NCI-H524 (cell line): ENCODE results near the gene UBE2Q2.

Source experiments
- DNase-seq, 2 experiments: peaks; one replicate each; lab custom pipeline; 2025; lab: John Stamatoyannopoulos, UW

UBE2Q2 gene

DNA sequence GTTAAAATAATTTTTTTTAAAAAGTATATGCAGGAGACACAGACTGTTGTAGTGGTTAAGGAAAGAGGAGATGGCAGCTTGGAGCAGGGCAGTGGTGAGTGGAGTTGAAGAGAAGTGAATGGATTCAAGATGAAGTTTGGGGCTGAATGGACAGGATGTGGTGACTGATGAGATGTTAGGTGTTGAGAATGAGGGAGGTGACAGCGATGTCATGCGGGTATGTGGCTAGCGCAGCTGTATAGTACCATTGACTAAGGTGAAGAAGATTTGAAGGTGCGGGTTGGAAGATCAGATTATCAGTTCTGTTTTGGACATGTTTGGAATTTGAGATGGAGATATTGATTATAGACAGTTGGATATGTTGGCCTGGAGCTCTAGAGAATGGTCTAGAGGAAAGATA lies 80.5 kb downstream of the UBE2Q2 start:
- no peak for DNase-seq

GRCh38 chr15:75924576-75924975 lies 81.3 kb downstream of the UBE2Q2 start:
- no peak for DNase-seq

GRCh38 chr15:75925440-75925839 lies 82.2 kb downstream of the UBE2Q2 start:
- DNase-seq, result no peak

DNA sequence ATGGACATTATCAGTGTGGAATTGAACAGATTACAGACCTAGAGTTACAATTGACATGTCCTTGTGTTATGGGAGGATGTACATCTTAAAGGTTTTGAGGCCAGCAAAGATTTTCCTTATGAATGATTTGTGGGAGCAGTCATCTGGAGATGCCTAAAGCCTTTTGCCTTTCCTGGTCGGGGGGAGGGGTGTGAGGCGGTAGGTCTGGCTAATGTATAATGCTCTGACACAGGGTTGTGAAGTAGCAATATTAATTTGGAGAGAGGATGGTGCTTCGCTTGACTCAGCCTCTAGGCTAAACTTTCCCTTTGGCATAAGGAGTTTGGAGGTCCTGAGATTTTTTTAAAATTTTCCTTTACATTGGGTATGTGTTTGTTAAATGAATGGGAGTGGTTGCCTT lies 83.7 kb downstream of the UBE2Q2 start:
- no peak for DNase-seq

DNA sequence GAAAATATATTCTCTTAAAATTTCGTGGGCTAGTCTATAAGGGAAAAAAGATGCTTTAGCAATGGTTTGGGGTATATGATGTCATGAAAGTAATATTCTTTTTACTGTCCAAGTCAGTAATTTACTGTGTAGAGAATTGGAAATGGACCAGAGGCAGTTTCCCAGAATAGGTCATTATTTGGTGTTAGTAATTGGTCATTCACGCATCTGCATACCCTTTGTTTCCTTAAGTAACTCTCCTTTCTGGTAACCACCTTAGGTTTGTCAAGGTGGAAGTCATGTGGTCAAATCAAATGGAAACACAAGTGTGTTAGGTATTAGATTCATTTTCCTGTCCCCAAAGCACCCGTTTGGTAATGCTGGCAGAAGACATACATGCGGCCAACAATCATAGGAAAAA lies 84.4 kb downstream of the UBE2Q2 start:
- DNase-seq, result no peak

- no peak for DNase-seq
Measured at GRCh38 chr15:75928680-75929608, 85.7 kb downstream of the UBE2Q2 start.

DNA sequence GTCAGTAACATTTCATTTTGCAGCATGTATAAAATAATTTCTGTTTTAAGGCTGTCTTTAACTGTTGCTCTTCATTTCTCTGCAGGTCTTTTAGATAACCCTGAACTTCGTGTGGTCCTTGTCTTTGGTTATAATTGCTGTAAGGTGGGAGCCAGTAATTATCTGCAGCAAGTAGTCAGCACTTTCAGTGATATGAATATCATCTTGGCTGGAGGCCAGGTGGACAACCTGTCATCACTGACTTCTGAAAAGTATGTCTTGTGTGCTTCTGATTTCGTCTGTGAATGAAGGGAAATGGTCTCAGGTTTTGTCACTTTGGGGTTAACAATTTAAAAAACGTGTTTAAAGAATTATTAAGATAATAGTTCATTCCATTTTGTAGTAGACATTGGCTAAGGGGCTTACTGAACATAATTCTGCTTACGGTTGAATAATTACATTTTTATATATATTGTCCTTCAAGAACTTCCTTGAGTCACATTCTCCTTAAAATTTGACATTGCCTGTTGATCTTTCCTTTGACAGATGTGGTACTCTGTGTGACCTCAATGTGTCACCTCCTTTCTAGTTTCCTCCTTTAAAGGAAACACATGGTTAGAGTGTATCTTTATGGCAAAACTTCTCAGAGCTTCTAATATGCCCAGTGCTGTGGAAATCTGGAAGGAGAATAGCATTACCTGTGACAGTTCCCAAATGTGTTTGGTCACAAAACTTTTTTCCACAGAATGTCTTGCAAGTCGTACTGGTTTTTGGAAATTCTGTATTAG lies 86.7 kb downstream of the UBE2Q2 start:
- DNase-seq, result peak; percentile 9 to 47

DNA sequence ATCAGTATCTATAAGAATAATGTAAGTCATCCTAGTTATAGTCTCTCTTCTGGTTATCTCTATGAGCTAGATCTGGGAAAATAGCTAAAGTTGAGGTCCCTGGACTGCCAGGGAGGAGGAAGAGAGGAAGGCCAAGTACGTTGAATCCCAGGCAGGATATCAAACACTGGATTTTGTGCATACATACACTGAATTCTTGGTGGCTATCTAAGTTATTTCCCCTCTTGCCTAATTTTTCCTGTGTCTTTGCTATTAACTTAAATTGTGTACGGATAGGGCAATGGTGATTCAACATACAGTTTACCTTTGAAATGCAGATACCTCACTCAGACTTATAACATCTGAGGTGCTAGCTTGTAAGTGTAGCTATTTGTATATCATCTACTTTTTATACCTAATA lies 87.6 kb downstream of the UBE2Q2 start:
- no peak for DNase-seq

- DNase-seq, result no peak
Measured at GRCh38 chr15:75942464-75942863, 99.2 kb downstream of the UBE2Q2 start.

DNA sequence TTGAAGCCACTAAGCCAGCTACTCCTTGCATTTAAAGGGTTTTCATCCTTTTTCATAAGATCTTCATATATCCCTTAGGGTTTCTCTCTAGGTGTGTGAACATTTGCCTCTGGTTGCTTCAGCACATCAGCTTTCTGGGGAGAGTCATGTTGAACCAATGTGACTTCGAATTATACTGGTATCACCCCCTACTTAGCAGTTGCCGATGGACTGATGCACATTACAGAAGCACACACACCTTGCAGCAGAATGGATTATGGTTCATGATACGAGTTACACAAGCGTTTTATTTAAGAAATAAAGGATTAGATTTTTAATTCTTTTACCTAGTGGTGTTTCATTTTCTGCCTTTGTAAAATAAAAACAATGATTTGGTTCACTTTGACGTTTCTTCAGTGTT lies 100.0 kb downstream of the UBE2Q2 start:
- DNase-seq, result no peak

DNA sequence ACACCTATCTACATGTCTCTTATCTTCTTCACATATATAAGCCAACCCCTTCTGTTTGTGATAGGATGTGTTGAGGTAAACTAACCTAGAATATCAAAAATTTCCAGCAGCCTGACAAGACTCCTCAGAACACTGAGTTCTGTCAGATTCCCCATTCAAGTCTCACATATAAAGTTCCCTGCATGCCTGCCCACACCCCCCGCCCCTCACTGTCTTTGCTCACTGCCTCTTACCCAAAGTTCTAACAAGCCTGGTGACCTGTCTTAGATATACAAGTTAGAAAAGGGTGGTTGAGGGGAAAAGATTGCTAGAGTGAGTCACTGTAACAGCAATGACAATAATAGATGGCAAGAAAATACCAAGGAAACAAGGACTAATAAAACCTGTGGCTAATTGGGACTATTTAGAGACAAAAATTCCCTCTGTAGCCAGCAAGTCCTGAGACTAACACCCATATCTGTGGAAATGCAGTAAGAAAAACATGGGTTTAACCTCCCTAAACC lies 100.5 kb downstream of the UBE2Q2 start:
- DNase-seq, result no peak

- no peak for DNase-seq
Measured at GRCh38 chr15:75945953-75946352, 102.7 kb downstream of the UBE2Q2 start.

DNA sequence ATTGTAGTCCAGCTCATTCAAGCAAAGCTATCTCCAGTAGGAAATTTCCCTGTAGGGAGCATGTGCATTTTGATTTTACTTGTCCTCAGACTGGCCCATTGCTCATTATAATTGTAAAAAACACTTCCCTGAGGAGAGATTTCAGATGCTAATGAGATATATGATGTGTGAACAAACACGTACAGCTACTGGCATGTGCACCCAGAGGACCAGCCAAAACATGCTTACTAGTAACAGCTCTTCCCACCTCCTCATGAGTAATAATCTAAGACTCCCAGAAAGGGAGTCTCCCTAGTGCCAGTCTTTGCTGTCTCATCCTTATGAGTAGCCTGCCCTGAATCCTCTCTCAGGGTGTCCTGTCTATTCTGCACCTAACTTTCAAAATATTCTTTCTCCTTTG lies 103.8 kb downstream of the UBE2Q2 start:
- no peak for DNase-seq

DNA sequence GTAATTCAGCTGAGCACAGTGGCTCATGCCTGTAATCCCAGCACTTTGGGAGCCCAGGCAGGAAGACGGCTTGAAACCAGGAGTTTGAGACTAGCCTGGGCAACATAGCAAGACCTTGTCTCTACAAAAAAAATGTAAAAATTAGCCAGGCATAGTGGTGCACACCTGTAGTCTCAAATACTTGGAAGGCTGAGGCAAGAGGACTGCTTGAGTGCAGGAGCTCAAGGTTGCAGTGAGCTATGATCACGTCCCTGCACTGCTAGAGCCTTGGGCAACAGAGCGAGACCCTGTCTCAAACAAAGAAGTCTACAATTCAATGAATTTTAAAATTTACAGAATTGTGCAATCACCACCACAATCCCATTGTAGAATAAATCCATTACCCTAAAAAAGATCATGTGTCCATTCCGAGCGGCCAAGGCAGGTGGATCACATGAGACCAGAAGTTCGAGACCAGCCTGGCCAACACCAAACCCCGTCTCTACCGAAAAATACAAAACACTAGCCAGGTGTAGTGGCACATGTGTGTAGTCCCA lies 105.6 kb downstream of the UBE2Q2 start:
- no peak for DNase-seq
